A549 (cell line): ENCODE data around the gene ADARB1. TPM values are rescaled to one million over a fixed set of nuclear protein-coding genes. Genes with fewer than 3 reads are reported as not detected.

ENCODE experiments used
- ATAC-seq, 2 experiments: fragments of 200-7000 bp in 1 of 2; fragments of >200 bp in 1 of 2; cut with Nextera tagmentation in 1 of 2; cut with Tn5 transposase in 1 of 2; 3 replicates each; pipeline versions ENCODE4 v1.8.0 to v1.9.1; 2018 to 2020; ENCODE audit warnings: mild to moderate bottlenecking in 1 of 2, moderate library complexity in 1 of 2
- CTCF ChIA-PET: fragments of 300-600 bp; sonication (Branson Sonifier 250); formaldehyde crosslinking; extraction: SDS; loops from one replicate; lab custom pipeline; 2021; ENCODE audit warnings: antibody characterized with exemption, inconsistent platforms; lab: Yijun Ruan, JAX
- POLR2A ChIA-PET: fragments of 350-600 bp; formaldehyde crosslinking; extraction: SDS; loops from one replicate; lab custom pipeline; 2021; ENCODE audit warnings: antibody characterized with exemption, inconsistent platforms; lab: Yijun Ruan, JAX
- DNase-seq, 2 experiments: peaks; one replicate each; pipeline versions ENCODE4 v3.0.0 to v3.0.0-alpha.2; 2011 to 2016; ENCODE audit warnings: low read depth in 1 of 2, low spot score in 1 of 2
- FAIRE-seq: peaks from 2 replicates; lab custom pipeline; 2011; peaks lifted over from hg19 to GRCh38; lab: Jason Lieb, UNC
- H3K27ac ChIP-seq, 2 experiments: fragments of >200 bp; sonication (Bioruptor Twin); formaldehyde crosslinking; 3 replicates each; pipeline ENCODE4 v1.5.1; 2016 to 2017
- H3K4me1 ChIP-seq: fragments of >200 bp; sonication (Bioruptor Twin); formaldehyde crosslinking; 3 replicates; pipeline ENCODE4 v1.6.1; 2016
- H3K4me2 ChIP-seq: fragments of >200 bp; sonication (Bioruptor Twin); formaldehyde crosslinking; 3 replicates; pipeline ENCODE4 v1.6.1; 2016
- H3K4me3 ChIP-seq: fragments of >200 bp; sonication (Bioruptor Twin); formaldehyde crosslinking; 3 replicates; pipeline ENCODE4 v1.5.1; 2016
- H3K9me3 ChIP-seq: fragments of >200 bp; sonication (Bioruptor Twin); formaldehyde crosslinking; 3 replicates; pipeline ENCODE4 v1.6.1; 2016
- CBX2 ChIP-seq: fragments of 200-600 bp; sonication (generic); IDR thresholded peaks from 2 replicates; pipeline ENCODE4 v1.6.1; 2016; ENCODE audit warnings: low read depth, mild to moderate bottlenecking, borderline replicate concordance
- CHD4 ChIP-seq: fragments of 200-600 bp; sonication (generic); IDR thresholded peaks from 2 replicates; pipeline ENCODE4 v1.6.1; 2016; ENCODE audit warnings: antibody characterized with exemption, mild to moderate bottlenecking, borderline replicate concordance
- CTCF ChIP-seq: fragments of >200 bp; sonication (Bioruptor Twin); formaldehyde crosslinking; IDR thresholded peaks from 3 replicates; pipeline ENCODE4 v1.5.1; 2016
- EHMT2 ChIP-seq: fragments of 200-600 bp; sonication (generic); IDR thresholded peaks from 2 replicates; pipeline ENCODE4 v1.6.1; 2016; ENCODE audit warnings: antibody characterized with exemption, low read depth, mild to moderate bottlenecking, moderate library complexity
- EP300 ChIP-seq, 2 experiments: fragments of >200 bp; sonication (Bioruptor Twin); formaldehyde crosslinking; IDR thresholded peaks; 2 replicates in 1 of 2; 3 replicates in 1 of 2; pipeline ENCODE4 v1.6.1; 2016 to 2017
- FOSB ChIP-seq: fragments of 250-450 bp; sonication (Bioruptor Pico); IDR thresholded peaks from 2 replicates; pipeline ENCODE4 v1.5.0; 2020; ENCODE audit warnings: mild to moderate bottlenecking, moderate library complexity
- FOXS1 ChIP-seq: fragments of 250-450 bp; sonication (Bioruptor Pico); IDR thresholded peaks from 2 replicates; pipeline ENCODE4 v1.5.0; 2020; ENCODE audit warnings: mild to moderate bottlenecking, moderate library complexity
- GATA3 ChIP-seq: IDR thresholded peaks from 2 replicates; pipeline ENCODE4 v1.6.1; 2012; ENCODE audit warnings: borderline replicate concordance
- HDAC2 ChIP-seq: fragments of 200-600 bp; sonication (generic); IDR thresholded peaks from 2 replicates; pipeline ENCODE4 v1.6.1; 2016
- HEYL ChIP-seq: fragments of 250-450 bp; sonication (Bioruptor Pico); IDR thresholded peaks from 2 replicates; pipeline ENCODE4 v1.8.0; 2021; ENCODE audit warnings: mild to moderate bottlenecking, moderate library complexity
- KDM1A ChIP-seq: fragments of 200-600 bp; sonication (generic); IDR thresholded peaks from 2 replicates; pipeline ENCODE4 v1.6.1; 2016; ENCODE audit warnings: low read depth, mild to moderate bottlenecking
- MAFK ChIP-seq: fragments of 450-650 bp; IDR thresholded peaks from 2 replicates; pipeline ENCODE4 v1.6.1; 2014; ENCODE audit not compliant: partially characterized antibody
- MAZ ChIP-seq: fragments of 150-350 bp; IDR thresholded peaks from 2 replicates; pipeline ENCODE4 v1.6.1; 2014; ENCODE audit warnings: antibody characterized with exemption, low read depth, low read length, borderline replicate concordance
- MYC ChIP-seq: IDR thresholded peaks from 2 replicates; pipeline ENCODE4 v1.6.1; 2012; ENCODE audit warnings: mild to moderate bottlenecking, inconsistent platforms, low read length, improper control_type of control experiment, borderline replicate concordance
- NR3C1 ChIP-seq: fragments of >200 bp; sonication (Bioruptor Twin); formaldehyde crosslinking; IDR thresholded peaks from 3 replicates; pipeline ENCODE4 v1.6.1; 2017
- PHF8 ChIP-seq: fragments of 200-600 bp; sonication (generic); IDR thresholded peaks from 2 replicates; pipeline ENCODE4 v1.6.1; 2016; ENCODE audit warnings: low read depth, mild to moderate bottlenecking, antibody characterized with exemption, moderate library complexity, borderline replicate concordance
- POLR2AphosphoS2 ChIP-seq: conservative IDR thresholded peaks from 2 replicates; pipeline ENCODE4 v1.6.1; 2012; ENCODE audit warnings: low read length, improper control_type of control experiment, inconsistent platforms
- RAD21 ChIP-seq, 2 experiments: fragments of >200 bp in 1 of 2; sonication (Bioruptor Twin) in 1 of 2; formaldehyde crosslinking in 1 of 2; IDR thresholded peaks in 1 of 2; conservative IDR thresholded peaks in 1 of 2; 2 replicates in 1 of 2; 3 replicates in 1 of 2; pipeline ENCODE4 v1.6.1; 2012 to 2018; ENCODE audit warnings: inconsistent platforms in 1 of 2
- RCOR1 ChIP-seq: fragments of 150-350 bp; IDR thresholded peaks from 2 replicates; pipeline ENCODE4 v1.6.1; 2014; ENCODE audit warnings: antibody characterized with exemption, low read length, low read depth
- RFX5 ChIP-seq: fragments of 450-650 bp; IDR thresholded peaks from 2 replicates; pipeline ENCODE4 v1.7.1; 2014; ENCODE audit warnings: antibody characterized with exemption, mild to moderate bottlenecking, moderate library complexity
- SMC3 ChIP-seq: fragments of >200 bp; sonication (Bioruptor Twin); formaldehyde crosslinking; IDR thresholded peaks from 3 replicates; pipeline ENCODE4 v1.6.1; 2018; ENCODE audit warnings: inconsistent platforms
- TFCP2L1 ChIP-seq: fragments of 250-450 bp; sonication (Bioruptor Pico); IDR thresholded peaks from 2 replicates; pipeline ENCODE4 v1.5.0; 2021; ENCODE audit warnings: mild to moderate bottlenecking
- ZFP36 ChIP-seq: fragments of 450-650 bp; IDR thresholded peaks from 2 replicates; pipeline ENCODE4 v1.6.1; 2014; ENCODE audit warnings: borderline replicate concordance; ENCODE audit not compliant: partially characterized antibody
- ZNF302 ChIP-seq: fragments of 250-450 bp; sonication (Bioruptor Pico); IDR thresholded peaks from 2 replicates; pipeline ENCODE4 v1.9.0; 2021; ENCODE audit warnings: inconsistent platforms, mild to moderate bottlenecking, moderate library complexity
- WGBS: methylation state at CpG from one replicate; pipeline ENCODE4 v1.1.6; 2017; ENCODE audit errors: missing lambda C conversion rate; 5-methylcytosine and 5-hydroxymethylcytosine counted together
- polyA plus RNA-seq, 4 experiments: library from polyadenylated mRNA; depleted of rRNA in 3 of 4; stranded (reverse); fragments of >200 nt; fragmentation: RNase III in 1 of 4; extraction: RNeasy Plus Mini Kit Qiagen cat#74134 plus additional on column Dnase treatment in 1 of 4; gene quantifications; 2 replicates in 3 of 4; 3 replicates in 1 of 4; pipeline ENCODE4 v1.2.3, GENCODE V29; 2011 to 2017

Gene ADARB1
- polyA plus RNA-seq, 2 of the 4 experiments (the other 2 are of a cell fraction), result 3.2 to 5.7 TPM

GRCh38 chr21:45210461-45210983, 136.1 kb downstream of the ADARB1 start:
- 78% methylated on average over 12 of the region's 12 CpGs for WGBS
- H3K27ac ChIP-seq, result no peak overlapping the region
- no peak overlapping the region for H3K4me2 ChIP-seq
- no peak overlapping the region for H3K4me3 ChIP-seq
- no peaks in the 10 kb centered on the region for H3K4me1 ChIP-seq
- TF ChIP-seq FOSB (CRISPR knock-in tag) (no peak), EP300 (IDR thresholded peaks at IDR 0.05) (no peak), ZFP36 (no peak)
- ATAC-seq (no peak), DNase-seq (no peak), FAIRE-seq (no peak)
- H3K9me3 ChIP-seq, result no peaks in the 10 kb centered on the region
- POLR2A ChIA-PET, result no interaction called here
- CTCF ChIA-PET, result interaction anchor here (1.2 to 2.6 kb wide), 2 partner anchors 17 to 71 kb away, joined by 3 to 11 read pairs; no protein-coding TSS in a partner anchor

- Histone ChIP-seq H3K4me2 (no peak overlapping the region), H3K4me3 (no peak overlapping the region), H3K27ac (no peak overlapping the region), H3K9me3 (no peaks in the 10 kb centered on the region), H3K4me1 (no peaks in the 10 kb centered on the region)
- FAIRE-seq (no peak), ATAC-seq (no peak), DNase-seq (no peak)
- ChIA-PET CTCF (interaction anchor here (0.6 to 2.6 kb wide), 3 partner anchors 16 to 72 kb away, joined by 3 to 11 read pairs (median 3); no protein-coding TSS in a partner anchor), POLR2A (no interaction called here)
- 72% methylated on average over 9 of the region's 9 CpGs for WGBS
- TF ChIP-seq EHMT2, result no peak
- TF ChIP-seq CHD4, result no peak
- TF ChIP-seq CBX2, result no peak
- no peak for TF ChIP-seq NR3C1
- TF ChIP-seq RAD21 (conservative IDR thresholded peaks at IDR 0.05 in 1 of 2, IDR thresholded peaks at IDR 0.05 in 1 of 2), result no peak
- no peak for TF ChIP-seq HDAC2
- no peak for TF ChIP-seq GATA3
- TF ChIP-seq FOXS1 (CRISPR knock-in tag), result no peak
Measured at GRCh38 chr21:45211661-45212060, 137.3 kb downstream of the ADARB1 start.

GRCh38 chr21:45213392-45213791, 139.0 kb downstream of the ADARB1 start:
- CTCF ChIA-PET, result interaction anchor here (0.8 to 1.3 kb wide), 3 partner anchors 33 to 75 kb away, joined by 3 to 4 read pairs (median 3); no protein-coding TSS in a partner anchor
- Histone ChIP-seq H3K4me2 (no peak overlapping the region), H3K4me3 (no peak overlapping the region), H3K9me3 (peaks cover 6% of the 10 kb centered on the region; the same call in 1 of the 3 replicates), H3K4me1 (no peaks in the 10 kb centered on the region), H3K27ac (no peak overlapping the region)
- FAIRE-seq (no peak), DNase-seq (no peak), ATAC-seq (no peak)
- WGBS, result 40% methylated on average over 2 of the region's 2 CpGs
- POLR2A ChIA-PET, result no interaction called here
- TF ChIP-seq MAZ (no peak), MAFK (no peak), TFCP2L1 (CRISPR knock-in tag) (no peak), SMC3 (no peak), ZNF302 (no peak), MYC (no peak), FOSB (CRISPR knock-in tag) (no peak), CBX2 (no peak), RCOR1 (no peak), RFX5 (no peak), HEYL (CRISPR knock-in tag) (no peak), CTCF (no peak), EHMT2 (no peak), PHF8 (no peak), KDM1A (no peak), POLR2AphosphoS2 (no peak)
- TF ChIP-seq, all 56 proteins: peak for 0
